GM23248 (cell line): Measurements from ENCODE around the gene SLC22A12.

Experiments
- EZH2 ChIP-seq: fragments of 200-600 bp; sonication (generic); IDR thresholded peaks from 2 replicates; pipeline ENCODE4 v1.6.1; 2018; ENCODE audit warnings: antibody characterized with exemption, mild to moderate bottlenecking; ENCODE audit not compliant: insufficient read depth, poor library complexity, severe bottlenecking
- EZH2phosphoT487 ChIP-seq: fragments of 200-600 bp; sonication (generic); IDR thresholded peaks from 2 replicates; pipeline ENCODE4 v1.6.1; 2018; ENCODE audit warnings: antibody characterized with exemption, moderate library complexity, mild to moderate bottlenecking, low read depth; ENCODE audit not compliant: insufficient read depth

DNA sequence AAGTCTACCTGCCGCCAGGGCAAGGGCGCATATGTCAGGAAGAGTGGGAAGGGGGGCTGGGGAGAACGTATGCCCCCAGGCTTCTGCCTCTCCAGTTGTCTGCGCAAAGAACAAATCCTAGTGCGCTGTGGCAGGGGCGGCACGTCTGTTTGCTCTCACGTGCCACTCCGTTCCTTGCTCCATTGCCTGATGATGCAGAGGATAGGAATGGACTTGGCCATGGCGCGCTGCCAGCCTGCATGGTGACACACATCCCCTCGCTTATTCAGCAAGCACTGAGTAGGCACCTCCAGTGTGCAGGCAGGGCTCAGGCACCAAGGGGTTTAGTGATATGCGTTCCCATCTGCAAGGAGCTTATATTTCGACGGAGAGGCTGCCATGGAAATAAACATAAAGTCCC, 45.4 kb upstream of the SLC22A12 start:
- TF ChIP-seq EZH2 (no peak), EZH2phosphoT487 (no peak)
